Measurements from ENCODE around the gene HS1BP3.

Gene HS1BP3

GRCh38 chr2:20599861-20600461, 50.9 kb downstream of the HS1BP3 start:
- DNase-seq: no peak
- no peak overlapping the region for H3K9ac ChIP-seq (ENCODE audit: low read depth, low read length)

GRCh38 chr2:20599001-20599600, 51.8 kb downstream of the HS1BP3 start:
- H2AFZ ChIP-seq (ENCODE audit: low read depth, low read length): no peak overlapping the region
- no peak overlapping the region for H3K4me3 ChIP-seq (ENCODE audit: low read depth in 1 of 2, low read length in 2 of 2)
- no peak overlapping the region for H3K4me2 ChIP-seq (ENCODE audit: insufficient read depth, low read length)
- TF ChIP-seq CTCF (IDR thresholded peaks at IDR 0.05; ENCODE audit: borderline replicate concordance, extremely low read depth, low read length, poor library complexity, severe bottlenecking) (no peak), EZH2 (IDR thresholded peaks at IDR 0.05; ENCODE audit: borderline replicate concordance, low read depth, low read length, severe bottlenecking) (no peak)
- DNase-seq: no peak
- no peaks in the 10 kb centered on the region for H4K20me1 ChIP-seq (ENCODE audit: insufficient read depth, low read length)
- no peaks in the 10 kb centered on the region for H3K36me3 ChIP-seq (ENCODE audit: insufficient read depth, low read length)
- no peak for ATAC-seq (ENCODE audit: insufficient read depth, low read depth)
- H3K9ac ChIP-seq (ENCODE audit: low read depth, low read length): no peak overlapping the region
- no peaks in the 10 kb centered on the region for H3K27me3 ChIP-seq (ENCODE audit: insufficient read depth, low read length, poor library complexity)
- no peaks in the 10 kb centered on the region for H3K79me2 ChIP-seq (ENCODE audit: insufficient read depth, low read length)
- no peak overlapping the region for H3K27ac ChIP-seq (ENCODE audit: low read length)
- H3K9me3 ChIP-seq (ENCODE audit: insufficient read depth, low read length, severe bottlenecking): no peaks in the 10 kb centered on the region
- H3K4me1 ChIP-seq (ENCODE audit: insufficient read depth, low read length): no peaks in the 10 kb centered on the region

More at GRCh38 chr2:20599861-20600461, 50.9 kb downstream of the HS1BP3 start:
- H4K20me1 ChIP-seq (ENCODE audit: insufficient read depth, low read length): no peaks in the 10 kb centered on the region
- H3K4me3 ChIP-seq (ENCODE audit: low read depth in 1 of 2, low read length in 2 of 2): no peak overlapping the region
- no peaks in the 10 kb centered on the region for H3K9me3 ChIP-seq (ENCODE audit: insufficient read depth, low read length, severe bottlenecking)
- no peak overlapping the region for H3K27ac ChIP-seq (ENCODE audit: low read length)
- no peaks in the 10 kb centered on the region for H3K36me3 ChIP-seq (ENCODE audit: insufficient read depth, low read length)
- no peaks in the 10 kb centered on the region for H3K27me3 ChIP-seq (ENCODE audit: insufficient read depth, low read length, poor library complexity)
- H3K79me2 ChIP-seq (ENCODE audit: insufficient read depth, low read length): no peaks in the 10 kb centered on the region
- TF ChIP-seq EZH2 (IDR thresholded peaks at IDR 0.05; ENCODE audit: borderline replicate concordance, low read depth, low read length, severe bottlenecking): no peak
- TF ChIP-seq CTCF (IDR thresholded peaks at IDR 0.05; ENCODE audit: borderline replicate concordance, extremely low read depth, low read length, poor library complexity, severe bottlenecking): no peak
- no peak overlapping the region for H2AFZ ChIP-seq (ENCODE audit: low read depth, low read length)
- no peak for ATAC-seq (ENCODE audit: insufficient read depth, low read depth)
- no peak overlapping the region for H3K4me2 ChIP-seq (ENCODE audit: insufficient read depth, low read length)
- no peaks in the 10 kb centered on the region for H3K4me1 ChIP-seq (ENCODE audit: insufficient read depth, low read length)

- Histone ChIP-seq H3K9me3 (ENCODE audit: insufficient read depth, low read length, severe bottlenecking) (no peaks in the 10 kb centered on the region), H4K20me1 (ENCODE audit: insufficient read depth, low read length) (no peaks in the 10 kb centered on the region), H3K9ac (ENCODE audit: low read depth, low read length) (no peak overlapping the region), H3K27me3 (ENCODE audit: insufficient read depth, low read length, poor library complexity) (no peaks in the 10 kb centered on the region), H3K36me3 (ENCODE audit: insufficient read depth, low read length) (no peaks in the 10 kb centered on the region), H2AFZ (ENCODE audit: low read depth, low read length) (no peak overlapping the region), H3K4me2 (ENCODE audit: insufficient read depth, low read length) (no peak overlapping the region), H3K4me3 (ENCODE audit: low read depth in 1 of 2, low read length in 2 of 2) (no peak overlapping the region), H3K27ac (ENCODE audit: low read length) (no peak overlapping the region), H3K4me1 (ENCODE audit: insufficient read depth, low read length) (no peaks in the 10 kb centered on the region), H3K79me2 (ENCODE audit: insufficient read depth, low read length) (no peaks in the 10 kb centered on the region)
- no peak for TF ChIP-seq EZH2 (IDR thresholded peaks at IDR 0.05; ENCODE audit: borderline replicate concordance, low read depth, low read length, severe bottlenecking)
- TF ChIP-seq CTCF (IDR thresholded peaks at IDR 0.05; ENCODE audit: borderline replicate concordance, extremely low read depth, low read length, poor library complexity, severe bottlenecking): no peak
- ATAC-seq (ENCODE audit: insufficient read depth, low read depth) (no peak), DNase-seq (no peak)
Measured at GRCh38 chr2:20597860-20598183, 53.1 kb downstream of the HS1BP3 start.

Data from DND-41 (cell line).